Stomach (tissue), 4 donors: ENCODE measurements around the gene PVR.

Experiments used
- EP300 ChIP-seq: sonication (generic); formaldehyde crosslinking; IDR thresholded peaks from one replicate; pipeline ENCODE4 v1.6.1; 2017; ENCODE audit warnings: antibody characterized with exemption
- POLR2A ChIP-seq, 4 donors: fragments of 450-650 bp; IDR thresholded peaks; one replicate each; pipeline ENCODE4 v1.6.1; 2016; ENCODE audit warnings: antibody characterized with exemption in 4 of 4, control low read depth in 2 of 4, mild to moderate bottlenecking in 1 of 4, moderate library complexity in 1 of 4
- POLR2AphosphoS5 ChIP-seq, 3 donors: sonication (generic); formaldehyde crosslinking; IDR thresholded peaks; one replicate each; pipeline ENCODE4 v1.6.1; 2016; ENCODE audit warnings: antibody characterized with exemption in 3 of 3
- TF ChIP-seq, protein P1 (sequence below), 7 experiments: fragments of 450-650 bp in 4 of 7; fragments of 200-600 bp in 3 of 7; sonication (generic) in 3 of 7; IDR thresholded peaks; one replicate each; pipeline ENCODE4 v1.5.1; 2016 to 2019; ENCODE audit warnings: antibody characterized with exemption in 7 of 7, control low read depth in 2 of 7, mild to moderate bottlenecking in 1 of 7

DNA sequence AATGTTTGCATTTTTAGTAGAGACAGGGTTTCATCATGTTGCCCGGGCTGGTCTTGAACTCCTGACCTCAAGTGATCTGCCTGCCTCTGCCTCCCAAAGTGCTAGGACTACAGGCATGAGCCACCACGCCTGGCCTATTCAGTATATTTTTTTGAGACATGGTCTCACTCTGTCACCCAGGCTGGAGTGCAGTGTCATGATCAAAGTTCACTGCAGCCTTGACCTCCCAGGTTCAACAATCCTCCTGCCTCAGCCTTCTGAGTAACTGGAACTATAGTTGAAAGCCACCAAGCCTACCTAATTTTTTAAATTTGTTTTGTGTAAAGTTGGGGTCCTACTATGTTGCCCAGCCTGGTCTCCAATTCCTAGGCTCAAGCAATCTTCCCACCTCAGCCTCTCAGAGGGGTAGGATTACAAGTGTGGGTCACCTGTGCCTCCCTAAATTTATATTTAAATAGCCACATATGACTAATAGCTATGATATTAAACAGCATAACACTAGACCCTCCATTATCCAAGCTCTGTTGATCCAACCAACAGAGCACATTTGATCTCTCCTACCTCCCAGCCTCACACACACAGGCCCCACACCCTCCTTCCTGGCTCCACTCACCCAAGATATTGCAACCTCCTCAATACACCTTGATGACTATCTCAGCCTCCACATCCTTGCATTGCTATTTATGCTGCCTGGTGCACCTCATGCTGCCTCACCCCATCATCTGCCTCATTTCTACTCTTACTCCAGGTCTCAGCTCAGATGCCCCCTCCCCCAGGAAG lies 25.5 kb downstream of the PVR start:
- TF ChIP-seq, protein P1, sequence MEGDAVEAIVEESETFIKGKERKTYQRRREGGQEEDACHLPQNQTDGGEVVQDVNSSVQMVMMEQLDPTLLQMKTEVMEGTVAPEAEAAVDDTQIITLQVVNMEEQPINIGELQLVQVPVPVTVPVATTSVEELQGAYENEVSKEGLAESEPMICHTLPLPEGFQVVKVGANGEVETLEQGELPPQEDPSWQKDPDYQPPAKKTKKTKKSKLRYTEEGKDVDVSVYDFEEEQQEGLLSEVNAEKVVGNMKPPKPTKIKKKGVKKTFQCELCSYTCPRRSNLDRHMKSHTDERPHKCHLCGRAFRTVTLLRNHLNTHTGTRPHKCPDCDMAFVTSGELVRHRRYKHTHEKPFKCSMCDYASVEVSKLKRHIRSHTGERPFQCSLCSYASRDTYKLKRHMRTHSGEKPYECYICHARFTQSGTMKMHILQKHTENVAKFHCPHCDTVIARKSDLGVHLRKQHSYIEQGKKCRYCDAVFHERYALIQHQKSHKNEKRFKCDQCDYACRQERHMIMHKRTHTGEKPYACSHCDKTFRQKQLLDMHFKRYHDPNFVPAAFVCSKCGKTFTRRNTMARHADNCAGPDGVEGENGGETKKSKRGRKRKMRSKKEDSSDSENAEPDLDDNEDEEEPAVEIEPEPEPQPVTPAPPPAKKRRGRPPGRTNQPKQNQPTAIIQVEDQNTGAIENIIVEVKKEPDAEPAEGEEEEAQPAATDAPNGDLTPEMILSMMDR (IDR thresholded peaks at IDR 0.05), result no peak
- no peak for TF ChIP-seq POLR2A (IDR thresholded peaks at IDR 0.05)
- no peak for TF ChIP-seq POLR2AphosphoS5 (IDR thresholded peaks at IDR 0.05)
- TF ChIP-seq EP300, result no peak
